HepG2 (cell line): ENCODE measurements around the gene POGLUT3. TPM values are rescaled to one million over a fixed set of nuclear protein-coding genes. Genes with fewer than 3 reads are reported as not detected.

Experiments used
- ATAC-seq: fragments of 200-7000 bp; cut with Tn5 transposase; 3 replicates; pipeline ENCODE4 v1.9.1; 2020; ENCODE audit warnings: mild to moderate bottlenecking, moderate library complexity
- BruUV-seq: library from RNA; stranded (reverse); fragments of 400-500 nt; replicated peaks from 2 replicates; lab custom pipeline; 2021; lab: Mats Ljungman, UMichigan
- CTCF ChIA-PET: fragments of 300-600 bp; formaldehyde crosslinking; extraction: SDS; loops from one replicate; lab custom pipeline; 2021; ENCODE audit warnings: low total read pairs, inconsistent platforms, low intra/inter-chr PET ratio; lab: Yijun Ruan, JAX
- POLR2A ChIA-PET: fragments of 350-600 bp; sonication (Branson Sonifier 250); formaldehyde crosslinking; loops from one replicate; lab custom pipeline; 2020; ENCODE audit warnings: antibody characterized with exemption, inconsistent platforms; lab: Yijun Ruan, JAX
- DNase-seq: peaks from one replicate; pipeline ENCODE4 v3.0.0-alpha.2; 2015; ENCODE audit warnings: low spot score
- FAIRE-seq: peaks from 3 replicates; lab custom pipeline; 2011; peaks lifted over from hg19 to GRCh38; lab: Jason Lieb, UNC
- H2AFZ ChIP-seq: one replicate; pipeline ENCODE4 v1.6.1; 2011; ENCODE audit warnings: low read length, inconsistent platforms
- H3K27ac ChIP-seq: fragments of 300-600 bp; 3 replicates; pipeline ENCODE4 v1.8.0; 2011; ENCODE audit warnings: mixed run types, mild to moderate bottlenecking, mixed read lengths, low read length, inconsistent platforms; ENCODE audit not compliant: insufficient read depth; ENCODE audit errors: extremely low read length
- H3K27me3 ChIP-seq, 2 experiments: fragments of 200-600 bp in 1 of 2; 2 replicates in 1 of 2; 3 replicates in 1 of 2; pipeline versions ENCODE4 v1.6.0 to v1.8.0; 2011; ENCODE audit warnings: low read length in 2 of 2, mild to moderate bottlenecking in 2 of 2, moderate library complexity in 2 of 2, inconsistent platforms in 1 of 2; ENCODE audit not compliant: insufficient read depth in 2 of 2, control insufficient read depth in 1 of 2
- H3K36me3 ChIP-seq, 2 experiments: fragments of 200-600 bp in 1 of 2; replicated peaks in 1 of 2; 2 replicates in 1 of 2; 3 replicates in 1 of 2; pipeline versions ENCODE4 v1.5.1 to v1.8.0; 2011; ENCODE audit warnings: low read length in 2 of 2, inconsistent platforms in 1 of 2; ENCODE audit not compliant: insufficient read depth in 2 of 2, control insufficient read depth in 1 of 2
- H3K4me1 ChIP-seq: 2 replicates; pipeline ENCODE4 v1.5.1; 2012; ENCODE audit warnings: low read length, inconsistent platforms; ENCODE audit not compliant: insufficient read depth
- H3K4me2 ChIP-seq: 2 replicates; pipeline ENCODE4 v1.6.0; 2011; ENCODE audit warnings: low read depth, low read length, inconsistent platforms
- H3K4me3 ChIP-seq, 3 experiments: fragments of 200-600 bp in 1 of 3; sonication (generic), shearing (Covaris generic) in 1 of 3; replicated peaks in 1 of 3; 2 replicates each; pipeline ENCODE4 v1.5.1; 2011 to 2016; ENCODE audit warnings: low read length in 3 of 3, inconsistent platforms in 2 of 3, low read depth in 2 of 3, mild to moderate bottlenecking in 2 of 3, control low read depth in 1 of 3, mixed read lengths in 1 of 3; ENCODE audit not compliant: insufficient read depth in 1 of 3
- H3K79me2 ChIP-seq: one replicate; pipeline ENCODE4 v1.6.1; 2011; ENCODE audit warnings: low read length, inconsistent platforms; ENCODE audit not compliant: insufficient read depth
- H3K9ac ChIP-seq: 2 replicates; pipeline ENCODE4 v1.6.0; 2011; ENCODE audit warnings: mild to moderate bottlenecking, low read depth, low read length, inconsistent platforms; ENCODE audit not compliant: insufficient read depth
- H3K9me3 ChIP-seq: 2 replicates; pipeline ENCODE4 v1.5.1; 2012; ENCODE audit warnings: mild to moderate bottlenecking, low read length
- H4K20me1 ChIP-seq: 2 replicates; pipeline ENCODE4 v1.6.0; 2011; ENCODE audit warnings: inconsistent platforms, mild to moderate bottlenecking, low read length, moderate library complexity; ENCODE audit not compliant: insufficient read depth
- CCAR2 ChIP-seq: fragments of 200-400 bp; formaldehyde crosslinking; optimal IDR thresholded peaks from 2 replicates; pipeline ENCODE3; 2018; ENCODE audit warnings: low read depth, mild to moderate bottlenecking, low read length, moderate library complexity
- GMEB2 ChIP-seq: IDR thresholded peaks from 2 replicates; pipeline ENCODE4 v1.6.1; 2016; ENCODE audit warnings: missing biosample characterization, missing genetic modification reagents, low read depth
- HNRNPH1 ChIP-seq: fragments of 200-400 bp; formaldehyde crosslinking; optimal IDR thresholded peaks from 2 replicates; pipeline ENCODE3; 2017; ENCODE audit warnings: mild to moderate bottlenecking, low read depth, low read length
- MEIS2 ChIP-seq: sonication (generic); formaldehyde crosslinking; IDR thresholded peaks from 2 replicates; pipeline ENCODE4 v1.9.0; 2021; ENCODE audit warnings: mild to moderate bottlenecking, missing genetic modification reagents
- NBN ChIP-seq: fragments of 450-650 bp; conservative IDR thresholded peaks from 2 replicates; pipeline ENCODE4 v1.6.1; 2017
- PPARG ChIP-seq: conservative IDR thresholded peaks from 2 replicates; pipeline ENCODE4 v1.6.1; 2016; ENCODE audit warnings: missing biosample characterization, missing genetic modification reagents
- TFAP4 ChIP-seq: sonication (generic); IDR thresholded peaks from 2 replicates; pipeline ENCODE4 v1.6.1; 2016; ENCODE audit warnings: low read depth, borderline replicate concordance
- TFDP1 ChIP-seq: IDR thresholded peaks from 2 replicates; pipeline ENCODE4 v1.6.1; 2016; ENCODE audit warnings: missing compliant biosample characterization, missing genetic modification reagents, borderline replicate concordance
- ZBTB38 ChIP-seq: sonication (generic); formaldehyde crosslinking; IDR thresholded peaks from 2 replicates; pipeline ENCODE4 v1.5.1; 2020; ENCODE audit warnings: mild to moderate bottlenecking, missing genetic modification reagents
- ZNF143 ChIP-seq: sonication (generic); formaldehyde crosslinking; IDR thresholded peaks from 2 replicates; pipeline ENCODE4 v1.4.0; 2020; ENCODE audit warnings: missing genetic modification reagents
- ZNF251 ChIP-seq: sonication (generic); formaldehyde crosslinking; IDR thresholded peaks from 2 replicates; pipeline ENCODE4 v1.9.0; 2021; ENCODE audit warnings: mild to moderate bottlenecking, missing genetic modification reagents
- ZNF263 ChIP-seq: sonication (generic); formaldehyde crosslinking; IDR thresholded peaks from 2 replicates; pipeline ENCODE4 v1.4.0; 2020; ENCODE audit warnings: missing genetic modification reagents
- ZNF446 ChIP-seq: sonication (generic); formaldehyde crosslinking; IDR thresholded peaks from 2 replicates; pipeline ENCODE4 v1.5.0; 2020; ENCODE audit warnings: mild to moderate bottlenecking, missing genetic modification reagents
- ZNF609 ChIP-seq: sonication (generic); formaldehyde crosslinking; IDR thresholded peaks from 2 replicates; pipeline ENCODE4 v1.4.0; 2020; ENCODE audit warnings: mild to moderate bottlenecking, missing genetic modification reagents, borderline replicate concordance
- ZNF713 ChIP-seq: sonication (generic); formaldehyde crosslinking; IDR thresholded peaks from 2 replicates; pipeline ENCODE4 v1.4.0; 2020; ENCODE audit warnings: mild to moderate bottlenecking, missing genetic modification reagents
- in situ Hi-C: cut with HindIII; loops from 2 replicates; pipeline ENCODE4 v1.10.0; 2017; ENCODE audit warnings: low pct_unique_long_range_greater_than_20kb; ENCODE audit not compliant: extremely low pct_ligation_motif_present
- intact Hi-C: fragments of 100-400 bp; cut with micrococcal nuclease; formaldehyde crosslinking; loops from one replicate; pipeline ENCODE4 v1.10.0; 2022; ENCODE audit not compliant: unreplicated experiment
- polyA plus RNA-seq, 8 experiments: library from polyadenylated mRNA; depleted of rRNA in 3 of 8; stranded (reverse) in 7 of 8; unstranded in 1 of 8; fragments of >200 nt; fragmentation: Illumina TruSeq in 4 of 8; extraction: Trizol in 4 of 8; gene quantifications; 2 replicates each; pipeline versions ENCODE4 v1.2.1 to v1.2.3, GENCODE V29; 2011 to 2016; ENCODE audit warnings: low read depth in 4 of 8, missing spikeins in 1 of 8, mixed read lengths in 1 of 8; ENCODE audit not compliant: insufficient read depth in 1 of 8
- total RNA-seq, 5 experiments: library from RNA; depleted of rRNA; stranded (reverse); fragments of >200 nt; fragmentation: Illumina TruSeq; extraction: Trizol; gene quantifications; 2 replicates each; pipeline ENCODE4 v1.2.3, GENCODE V29; 2016; ENCODE audit warnings: low read depth in 1 of 5

POGLUT3 gene
- total and polyA plus RNA-seq, 2 of the 13 experiments (the other 11 are each of a cell fraction or from before 2014, with no cell fraction given), result 14.3 to 22.0 TPM

- no peak for TF ChIP-seq TFDP1
- no peak for TF ChIP-seq ZNF609 (CRISPR knock-in tag)
These were observed 45.3 kb upstream of the POGLUT3 start (continued) for GRCh38 chr11:108543316-108543964.

- H3K79me2 ChIP-seq, result no peaks in the 10 kb centered on the region
- in situ Hi-C loops, result no loop called here
- no peaks in the 10 kb centered on the region for H3K4me1 ChIP-seq
- no peak overlapping the region for H3K27ac ChIP-seq
- no TSS peak for BruUV-seq
- H3K4me2 ChIP-seq, result no peak overlapping the region
- H3K27me3 ChIP-seq, result no peaks in the 10 kb centered on the region; a peak in 1 of 5 replicates
- FAIRE-seq (no peak), ATAC-seq (no peak), DNase-seq (no peak)
- H4K20me1 ChIP-seq, result no peaks in the 10 kb centered on the region
- ChIA-PET POLR2A (no interaction called here), CTCF (no interaction called here)
- H3K9me3 ChIP-seq, result no peaks in the 10 kb centered on the region
- H3K4me3 ChIP-seq, result no peak overlapping the region
- H3K9ac ChIP-seq, result no peak overlapping the region
- H3K36me3 ChIP-seq, result no peaks in the 10 kb centered on the region
- intact Hi-C loops, result no loop called here
- H2AFZ ChIP-seq, result no peak overlapping the region
- no peak for TF ChIP-seq ZNF263
- no peak for TF ChIP-seq HNRNPH1
- TF ChIP-seq ZNF713 (CRISPR knock-in tag), result no peak
- no peak for TF ChIP-seq GMEB2 (CRISPR knock-in tag)
- no peak for TF ChIP-seq ZBTB38 (CRISPR knock-in tag)
- TF ChIP-seq NBN, result no peak
- no peak for TF ChIP-seq CCAR2
- no peak for TF ChIP-seq ZNF446 (CRISPR knock-in tag)
- TF ChIP-seq MEIS2 (CRISPR knock-in tag), result no peak
- TF ChIP-seq TFAP4, result no peak
- TF ChIP-seq PPARG (CRISPR knock-in tag), result no peak
- TF ChIP-seq ZNF251 (CRISPR knock-in tag), result no peak
- TF ChIP-seq ZNF143 (CRISPR knock-in tag), result no peak
These were observed 43.3 kb upstream of the POGLUT3 start for GRCh38 chr11:108541531-108541930.
